SH-SY5Y (cell line): Measurements from ENCODE around the gene RFC2.

Source experiments
- GATA2 ChIP-seq: IDR thresholded peaks from 2 replicates; pipeline ENCODE4 v1.6.1; 2011; ENCODE audit warnings: mild to moderate bottlenecking, low read depth, low read length
- GATA3 ChIP-seq: IDR thresholded peaks from 2 replicates; pipeline ENCODE4 v1.6.1; 2011; ENCODE audit warnings: low read depth, mild to moderate bottlenecking, low read length, moderate library complexity

RFC2 gene

GRCh38 chr7:74254129-74254857, at the start of gene RFC2:
TSS of gene RFC2 (minus strand) at chr7:74254399. CDS start at chr7:74254383, 16 bp downstream.
- TF ChIP-seq GATA3 (no peak), GATA2 (no peak)

GRCh38 chr7:74302745-74303221, 48.6 kb upstream of the RFC2 start:
- TF ChIP-seq GATA2 (no peak), GATA3 (no peak)

GRCh38 chr7:74300926-74301325, 46.7 kb upstream of the RFC2 start:
- TF ChIP-seq GATA2 (no peak), GATA3 (no peak)

GRCh38 chr7:74299401-74299800, 45.2 kb upstream of the RFC2 start:
- TF ChIP-seq GATA3 (no peak), GATA2 (no peak)

GRCh38 chr7:74297516-74298233, 43.5 kb upstream of the RFC2 start:
- TF ChIP-seq GATA3 (no peak), GATA2 (no peak)

GRCh38 chr7:74294191-74294998, 40.2 kb upstream of the RFC2 start:
- no peak for TF ChIP-seq GATA2
- no peak for TF ChIP-seq GATA3

GRCh38 chr7:74293577-74293908, 39.3 kb upstream of the RFC2 start:
- TF ChIP-seq GATA3 (no peak), GATA2 (no peak)

- TF ChIP-seq GATA3 (no peak), GATA2 (no peak)
Observed at GRCh38 chr7:74292757-74293576, 38.8 kb upstream of the RFC2 start.

- no peak for TF ChIP-seq GATA2
- no peak for TF ChIP-seq GATA3
Observed at GRCh38 chr7:74291535-74291934, 37.3 kb upstream of the RFC2 start.

- TF ChIP-seq GATA3 (no peak), GATA2 (no peak)
Observed at GRCh38 chr7:74290981-74291441, 36.8 kb upstream of the RFC2 start.

- TF ChIP-seq GATA2 (no peak), GATA3 (no peak)
Observed at GRCh38 chr7:74290553-74290950, 36.4 kb upstream of the RFC2 start.

- no peak for TF ChIP-seq GATA2
- TF ChIP-seq GATA3: no peak
Observed at GRCh38 chr7:74289659-74290552, 35.7 kb upstream of the RFC2 start.

GRCh38 chr7:74289018-74289658, 34.9 kb upstream of the RFC2 start, which contains the start of gene CLIP2:
TSS of gene CLIP2 (plus strand) at chr7:74289407. CDS start at chr7:74317547, 28,140 bp downstream.
- TF ChIP-seq GATA3: no peak
- TF ChIP-seq GATA2: no peak
